Measurements from ENCODE around the gene TBPL2.
"Not testable (repeated sequence)": the region's sequence is repeated elsewhere in the genome, so short reads cannot be mapped to it uniquely, and the experiment has no call there.

TBPL2 gene

DNA sequence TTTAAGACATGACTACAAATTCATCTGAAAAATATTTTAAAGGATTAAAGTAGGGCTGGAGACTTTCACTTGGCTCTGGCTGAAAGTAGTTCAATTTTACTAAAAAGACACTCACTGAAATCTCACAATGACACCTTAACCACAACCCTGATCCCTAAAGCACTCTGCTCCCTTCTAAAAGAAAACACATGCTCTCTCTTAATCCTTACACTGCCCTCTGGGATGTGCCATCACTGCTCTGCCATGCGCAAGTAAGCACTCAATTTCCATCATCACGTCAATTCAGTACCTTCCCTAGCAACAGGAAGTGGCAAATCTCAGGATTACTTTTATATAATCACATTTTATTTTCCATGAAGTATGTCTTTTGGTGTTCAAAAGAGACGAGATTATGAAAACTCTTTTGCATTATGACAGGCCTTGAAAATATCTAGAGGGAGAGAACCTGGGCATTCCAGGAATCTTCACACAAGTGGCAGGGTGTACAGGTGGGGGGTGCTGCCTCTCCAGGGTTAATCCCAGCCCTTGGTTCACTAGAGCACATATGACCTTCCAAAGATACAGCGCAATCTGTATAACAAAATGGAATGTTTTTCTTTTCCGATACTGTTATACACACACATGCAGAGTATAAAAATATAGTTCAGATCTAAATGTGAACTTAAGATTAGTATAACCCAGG is 36.1 kb downstream of the TBPL2 start:
- no peak for DNase-seq (ENCODE audit: low read depth, low spot score)

DNA sequence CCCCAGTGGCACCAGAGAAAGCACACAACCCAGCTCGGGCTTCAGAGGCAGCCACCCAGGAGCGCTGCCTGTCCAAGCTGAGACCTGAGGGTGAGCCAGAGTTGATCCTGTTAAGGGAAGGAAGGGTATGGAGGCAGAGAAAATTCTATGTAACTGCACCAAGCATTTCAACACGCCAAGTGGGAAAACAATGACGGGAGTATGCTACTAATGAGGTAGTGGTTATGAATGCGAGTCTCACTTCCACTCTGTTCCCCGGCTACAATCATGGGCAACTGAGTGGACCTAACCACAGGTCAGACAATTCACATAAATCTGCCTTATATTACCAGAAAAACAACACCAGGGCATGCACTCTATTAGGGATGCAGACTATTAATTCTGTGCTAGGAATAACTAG is 38.7 kb downstream of the TBPL2 start:
- no peak for DNase-seq (ENCODE audit: low read depth, low spot score)

DNA sequence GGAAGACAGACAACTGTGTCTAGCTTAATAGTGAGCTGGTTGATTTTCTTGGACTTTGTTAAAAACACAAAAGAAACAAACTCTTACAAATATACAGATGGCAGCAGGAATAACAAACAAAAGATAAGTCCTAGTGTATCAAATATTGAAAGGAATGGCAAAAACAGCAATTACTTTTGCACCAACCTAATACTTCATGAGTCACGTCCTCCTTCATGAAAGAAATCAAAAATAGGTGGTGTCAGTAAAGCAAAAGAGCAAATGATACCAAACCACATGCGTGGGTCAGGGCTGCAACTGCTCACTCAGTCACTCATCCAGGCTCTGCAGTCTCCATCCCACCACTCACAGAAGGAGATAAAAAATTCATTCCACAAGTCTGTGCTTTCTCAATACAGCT is 40.6 kb downstream of the TBPL2 start:
- no peak for DNase-seq (ENCODE audit: low read depth, low spot score)

DNA sequence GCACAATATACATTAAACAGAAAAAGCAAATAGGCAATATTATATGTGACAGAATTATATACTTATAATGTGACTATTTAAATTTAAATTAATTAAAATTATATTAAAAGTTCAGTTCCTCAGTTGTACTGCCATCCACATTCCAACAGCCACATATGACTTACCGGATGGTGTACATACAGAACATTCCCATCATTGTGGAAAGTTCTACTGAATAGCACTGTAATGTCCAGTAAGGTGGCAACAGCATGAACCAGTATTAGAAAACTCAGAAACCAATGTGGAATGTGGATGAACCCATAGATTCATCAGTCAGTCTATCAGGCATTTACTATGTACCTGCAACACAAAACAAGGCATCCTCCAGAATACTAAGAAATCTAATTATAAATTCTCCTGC is 41.2 kb downstream of the TBPL2 start:
- no peak for DNase-seq (ENCODE audit: low read depth, low spot score)

DNA sequence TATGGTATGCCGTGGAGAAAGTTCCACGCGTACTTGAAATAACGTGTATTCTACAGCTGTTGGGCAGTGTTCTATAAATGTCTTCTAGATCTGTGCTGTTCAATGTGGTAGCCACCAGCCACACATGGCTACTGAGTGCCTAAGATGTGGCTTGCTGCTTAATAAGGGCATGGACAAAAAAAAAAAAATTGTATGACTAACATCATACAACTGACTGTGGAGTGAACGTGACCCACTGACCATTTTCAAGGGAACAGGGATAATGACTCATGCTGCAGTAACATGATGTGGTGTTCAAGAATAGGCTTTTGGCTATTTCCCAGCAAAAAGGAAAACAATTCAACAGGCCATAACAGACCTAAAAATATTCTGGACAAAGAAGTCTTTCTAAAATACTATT is 41.7 kb downstream of the TBPL2 start:
- no peak for DNase-seq (ENCODE audit: low read depth, low spot score)

DNA sequence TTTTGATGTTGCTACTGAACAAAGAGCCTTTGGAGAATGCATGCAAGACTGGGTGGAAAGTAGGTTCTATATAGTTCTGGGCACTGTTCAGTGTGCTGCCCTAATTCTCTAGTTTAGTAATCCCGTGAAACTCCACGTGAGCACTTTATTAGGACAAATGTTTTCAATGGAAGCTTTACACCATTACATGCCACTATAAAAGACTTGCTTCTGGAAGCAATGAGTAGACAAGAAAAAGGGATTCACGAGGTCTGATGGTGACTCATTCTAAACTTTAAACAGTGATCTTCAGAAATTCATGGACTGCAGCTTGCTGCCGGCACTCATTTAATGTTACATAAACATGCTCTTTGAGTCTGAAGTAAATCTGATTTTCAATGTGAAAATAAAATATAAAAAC is 51.1 kb downstream of the TBPL2 start:
- no peak for DNase-seq (ENCODE audit: low read depth, low spot score)

DNA sequence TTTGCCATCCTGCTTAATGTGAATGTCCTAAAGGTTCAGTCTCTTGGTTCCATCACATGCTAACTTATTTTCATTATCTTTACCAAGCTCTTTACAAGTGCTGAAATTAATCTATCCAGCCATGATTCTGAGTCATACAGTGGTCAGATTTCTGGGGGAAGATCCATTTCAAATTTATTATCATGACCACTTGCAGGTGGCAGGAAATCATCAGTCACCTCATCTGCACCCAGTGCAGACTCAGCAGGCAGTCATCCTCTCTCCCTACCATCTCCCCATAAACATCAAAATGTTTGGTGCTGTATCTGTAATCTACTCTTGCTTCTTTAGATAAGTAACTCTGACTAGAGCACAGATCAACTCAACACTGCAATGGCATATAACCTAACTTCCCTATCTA is 52.3 kb downstream of the TBPL2 start:
- no peak for DNase-seq (ENCODE audit: low read depth, low spot score)

DNA sequence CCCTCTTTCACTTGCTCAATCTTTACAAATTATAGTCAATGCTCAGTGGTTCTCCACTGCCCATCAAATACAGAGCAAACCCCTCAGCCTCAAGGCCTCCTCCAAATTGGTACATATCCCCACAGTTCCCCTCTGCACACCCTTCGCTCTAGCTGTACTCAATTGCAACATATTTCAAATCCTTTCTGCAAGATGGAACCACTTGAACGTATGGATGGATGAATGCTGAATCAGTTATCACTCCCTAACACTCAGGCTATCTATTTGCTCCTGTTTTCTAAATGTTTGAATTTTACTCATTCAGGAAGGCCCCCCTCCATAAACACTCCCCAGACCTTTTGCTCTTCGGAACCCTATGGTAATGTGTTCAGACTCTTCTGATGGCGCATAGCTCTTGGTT is 53.3 kb downstream of the TBPL2 start:
- DNase-seq (ENCODE audit: low read depth, low spot score), result no peak

DNA sequence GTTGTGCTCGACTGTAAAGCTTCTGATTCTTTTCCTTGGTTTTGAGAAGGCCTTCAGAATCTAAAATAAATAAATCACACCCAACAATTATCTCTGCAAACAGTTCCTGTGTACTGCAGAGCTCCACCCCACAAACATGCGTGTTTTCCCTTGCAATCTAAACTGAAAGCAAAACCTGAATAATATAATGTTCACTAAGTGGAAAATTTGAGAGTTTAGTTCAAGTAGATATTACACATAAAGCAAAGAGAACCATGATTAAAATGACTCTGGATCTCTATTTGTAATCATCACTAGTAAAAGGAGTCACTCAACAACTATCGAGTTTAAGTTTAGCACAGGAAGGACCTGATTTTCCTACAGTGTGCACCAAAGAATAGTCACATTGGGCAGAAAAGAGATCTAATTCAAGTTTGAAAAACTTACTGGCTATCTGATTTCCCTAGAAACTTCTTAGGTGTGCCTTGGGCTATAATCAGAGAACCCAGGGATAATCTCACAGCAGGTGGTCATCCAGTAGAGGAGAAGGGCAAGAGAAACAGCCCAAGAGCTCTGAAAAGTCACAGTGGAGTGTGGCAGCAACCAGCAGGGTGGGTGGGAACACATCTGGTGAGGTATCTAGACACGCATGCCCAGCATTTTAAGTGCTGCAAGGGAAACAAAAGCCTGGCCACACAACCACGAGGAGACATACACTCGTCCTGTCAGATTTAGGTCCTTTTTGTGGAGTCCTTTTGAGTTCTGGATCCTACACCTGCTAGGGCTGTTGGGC is 54.2 kb downstream of the TBPL2 start:
- DNase-seq (ENCODE audit: low read depth, low spot score), result peak; percentile 12

DNA sequence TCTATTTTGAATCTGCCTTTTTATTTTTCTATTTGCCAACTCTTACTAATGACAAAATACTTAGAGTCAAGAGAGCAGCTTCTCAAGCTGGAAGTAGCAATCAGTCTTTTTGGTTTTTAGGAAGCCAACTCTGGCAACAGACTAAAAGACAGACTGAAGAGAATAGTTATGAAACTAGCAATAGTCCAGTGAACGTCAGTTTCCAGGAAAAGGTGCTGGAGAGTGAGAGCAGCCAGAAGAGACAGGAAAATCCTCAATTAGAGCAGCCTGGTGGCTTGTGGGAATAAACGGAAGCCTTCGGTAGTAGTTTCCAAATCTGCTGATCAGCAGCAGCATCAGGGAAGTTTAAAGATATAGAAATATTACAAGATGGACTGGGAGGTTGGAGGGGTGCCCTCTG is 55.9 kb downstream of the TBPL2 start:
- no peak for DNase-seq (ENCODE audit: low read depth, low spot score)

DNA sequence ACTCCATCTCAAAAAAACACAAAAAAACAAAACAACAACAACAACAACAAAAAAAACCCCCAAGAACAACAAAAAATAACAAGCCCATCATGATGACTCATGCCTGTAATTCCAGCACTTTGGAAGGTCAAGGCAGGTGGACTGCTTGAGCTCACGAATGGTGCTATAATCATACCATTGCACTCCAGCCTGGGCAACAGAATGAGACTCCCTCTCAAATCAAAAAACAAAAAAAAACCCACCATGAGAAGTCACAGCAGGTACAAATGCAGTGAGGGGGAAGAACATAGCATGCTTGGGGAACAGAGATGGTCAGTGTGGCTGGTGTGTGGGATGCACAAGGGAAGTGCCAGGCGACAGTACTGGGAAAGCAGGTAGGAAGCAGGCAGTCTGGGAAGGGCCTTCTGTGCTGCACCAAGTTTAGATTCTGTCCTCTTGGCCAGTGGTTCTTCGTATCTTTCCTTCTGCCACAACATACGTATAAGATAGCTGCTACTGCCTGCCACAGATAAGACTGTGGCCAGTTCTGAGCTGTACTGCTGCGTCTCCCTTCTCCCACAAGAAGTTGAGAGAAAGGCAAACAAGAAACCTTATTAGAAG is 56.8 kb downstream of the TBPL2 start:
- no peak for DNase-seq (ENCODE audit: low read depth, low spot score)

DNA sequence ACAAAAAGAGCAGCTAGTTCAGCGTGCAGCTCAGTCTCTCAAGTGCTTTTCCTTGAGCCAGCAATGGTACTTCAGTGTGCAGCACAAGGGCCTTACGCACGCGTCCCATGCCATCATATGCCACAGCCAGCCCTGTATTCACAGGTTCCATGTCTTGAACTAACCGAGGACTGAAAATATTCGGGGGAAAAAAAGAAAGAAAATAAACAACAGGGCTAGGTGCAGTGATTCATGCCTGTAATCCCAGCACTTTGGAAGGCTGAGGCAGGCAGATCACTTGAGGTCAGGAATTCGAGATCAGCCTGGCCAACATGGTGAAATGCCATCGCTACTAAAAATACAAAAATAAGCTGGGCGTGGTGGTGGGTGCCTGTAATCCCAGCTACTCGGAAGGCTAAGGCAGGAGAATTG is 57.4 kb downstream of the TBPL2 start:
- DNase-seq (ENCODE audit: low read depth, low spot score), result not testable (repeated sequence)

DNA sequence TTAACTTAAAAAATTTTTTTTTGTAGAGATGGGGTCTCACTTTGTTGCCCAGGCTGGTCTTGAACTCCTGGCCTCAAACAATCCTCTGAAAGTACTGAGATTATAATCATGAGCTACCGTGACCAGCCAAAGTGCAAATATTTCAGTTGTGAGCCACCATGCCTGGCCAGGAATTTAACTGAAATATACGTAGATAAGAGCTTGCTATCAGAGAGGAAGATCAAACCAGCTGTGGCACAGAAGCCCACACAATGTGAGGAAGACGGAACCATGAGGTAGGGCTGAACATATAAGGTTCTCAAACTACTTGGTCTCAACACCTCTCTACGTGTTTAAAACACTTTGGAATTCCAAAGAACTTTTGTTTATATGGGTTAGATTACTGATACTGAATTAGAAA is 57.9 kb downstream of the TBPL2 start:
- DNase-seq (ENCODE audit: low read depth, low spot score), result no peak

DNA sequence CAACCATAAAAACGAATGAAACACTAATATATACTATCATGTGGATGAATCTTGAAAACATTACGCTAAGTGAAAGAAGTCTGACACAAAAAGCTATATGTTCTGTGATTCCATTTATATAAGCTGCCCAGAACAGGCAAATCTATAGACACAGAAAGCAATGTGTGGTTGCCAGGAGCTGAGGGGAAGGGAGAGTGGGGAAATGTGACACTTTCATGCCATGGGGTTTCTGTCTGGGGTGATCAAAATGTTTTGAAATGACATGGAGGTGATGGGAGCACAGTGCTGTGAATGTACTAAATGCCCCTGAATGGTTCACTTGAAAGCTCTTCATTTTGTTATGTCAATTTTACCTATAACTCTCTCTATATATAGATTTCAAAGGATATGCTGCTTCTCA is 58.9 kb downstream of the TBPL2 start:
- DNase-seq (ENCODE audit: low read depth, low spot score), result no peak

DNA sequence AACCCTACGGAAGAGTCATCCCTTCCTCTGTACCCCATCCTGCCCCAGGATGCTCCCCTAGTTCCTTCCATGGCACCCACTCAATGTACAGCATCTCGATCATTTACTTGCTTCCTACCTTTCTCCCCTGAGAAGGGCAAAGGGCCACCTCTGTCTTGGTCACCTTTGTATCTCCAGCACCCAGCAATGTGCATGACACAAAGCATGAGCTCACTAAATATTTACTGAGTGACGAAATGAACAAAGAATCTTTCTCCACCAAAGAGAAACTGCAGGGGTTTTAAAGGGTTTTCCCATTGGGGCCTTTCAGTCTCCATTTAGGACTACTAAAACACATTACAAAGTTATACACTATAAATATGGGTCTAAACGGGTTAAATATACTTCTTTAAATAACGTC is 59.4 kb downstream of the TBPL2 start:
- DNase-seq (ENCODE audit: low read depth, low spot score), result no peak

DNA sequence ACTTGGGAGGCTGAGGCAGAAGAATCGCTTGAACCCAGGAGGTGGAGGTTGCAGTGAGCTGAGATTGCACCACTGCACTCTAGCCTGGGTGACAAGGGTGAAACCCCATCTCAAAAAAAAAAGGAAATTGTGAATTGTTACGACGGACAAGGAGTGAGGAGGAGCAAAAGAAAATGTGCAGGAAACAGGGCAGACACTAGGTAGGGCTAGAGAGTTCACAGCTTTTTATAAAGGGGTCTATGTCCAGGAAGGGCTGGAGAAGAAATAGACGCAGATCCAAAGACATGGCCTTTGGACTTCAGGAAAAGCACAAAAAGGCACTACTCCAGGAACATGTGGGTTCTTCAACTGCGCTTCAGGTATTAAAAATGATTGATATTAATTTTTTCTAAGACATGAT is 63.2 kb downstream of the TBPL2 start:
- DNase-seq (ENCODE audit: low read depth, low spot score), result no peak

DNA sequence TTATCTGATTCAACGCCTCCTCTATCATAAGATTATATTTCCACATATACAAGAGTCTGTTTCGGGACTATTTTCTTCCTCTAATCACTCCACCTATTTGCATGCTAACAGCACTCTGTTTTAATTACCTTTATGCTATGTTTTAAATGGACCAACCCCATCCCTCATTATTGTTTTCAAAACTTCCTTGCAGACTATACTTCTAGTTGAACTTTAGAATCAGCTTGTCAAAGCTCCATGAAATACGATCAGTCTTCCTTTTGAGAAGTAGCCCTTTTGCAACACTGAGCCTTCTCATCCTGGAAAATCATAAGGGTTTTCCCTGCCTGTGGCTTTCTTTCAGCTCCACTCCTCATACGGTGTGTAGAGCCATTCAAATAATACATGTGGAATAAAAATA is 65.6 kb downstream of the TBPL2 start:
- no peak for DNase-seq (ENCODE audit: low read depth, low spot score)

DNA sequence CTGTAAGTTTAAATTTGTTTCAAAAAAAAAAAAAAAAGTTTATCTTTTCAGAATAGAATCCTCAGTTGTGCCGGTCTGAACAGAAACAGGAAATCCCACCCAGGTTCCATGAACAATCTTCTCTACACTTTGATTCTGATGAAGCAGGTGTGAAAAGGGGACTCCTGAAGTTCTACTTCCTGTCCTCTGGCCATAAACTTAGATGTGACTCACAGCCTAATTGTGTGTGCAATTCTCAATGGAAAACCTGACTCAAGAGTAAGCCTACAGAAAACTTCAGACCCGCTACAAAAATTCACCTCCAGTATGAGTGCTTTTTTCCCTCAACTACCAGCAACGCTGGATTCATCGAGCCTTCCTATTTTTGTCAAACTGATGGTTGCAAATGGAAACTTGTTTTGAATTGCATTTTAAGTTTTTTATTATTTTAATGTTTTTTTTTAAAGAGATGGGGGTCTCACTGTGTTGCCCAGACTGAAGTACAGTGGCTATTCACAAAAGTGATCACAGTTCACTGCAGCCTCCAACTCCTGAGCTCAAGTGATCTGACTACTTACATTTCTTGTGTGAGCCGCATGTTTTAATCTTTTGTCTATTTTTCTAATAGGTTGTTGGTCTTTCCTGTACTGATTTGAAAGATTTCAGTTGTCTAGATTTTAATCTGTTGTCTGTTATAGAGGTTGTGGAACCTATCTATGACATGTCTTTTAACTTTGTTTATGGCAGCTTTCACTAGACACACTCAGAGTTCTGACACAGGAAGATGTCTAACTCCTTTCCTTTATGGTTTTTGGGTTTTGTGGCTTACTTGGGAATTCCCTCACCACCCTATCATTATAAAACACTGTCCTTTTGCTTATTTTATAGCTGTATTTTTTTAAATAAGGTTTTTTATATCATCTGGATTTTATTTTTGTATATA is 66.4 kb downstream of the TBPL2 start:
- no peak for DNase-seq (ENCODE audit: low read depth, low spot score)

DNA sequence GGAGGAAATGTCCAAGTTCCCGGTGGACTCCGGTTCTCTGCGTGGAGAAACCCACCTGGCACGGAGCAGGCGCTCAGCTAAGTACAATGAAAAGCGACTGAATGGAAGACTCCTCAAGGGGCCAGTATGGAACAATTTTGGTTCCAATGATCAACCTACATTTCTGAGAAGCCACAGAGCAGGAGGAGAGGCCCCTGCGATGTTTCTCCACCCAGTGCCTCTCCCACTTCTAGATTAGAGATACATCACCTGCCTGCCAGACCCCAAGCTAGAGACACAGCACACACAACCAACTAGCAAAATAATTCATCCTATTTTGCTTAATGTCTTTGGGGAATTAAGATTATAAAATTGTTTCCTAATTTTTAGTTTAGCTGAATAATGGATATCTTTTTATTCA is 67.6 kb downstream of the TBPL2 start:
- DNase-seq (ENCODE audit: low read depth, low spot score), result no peak

DNA sequence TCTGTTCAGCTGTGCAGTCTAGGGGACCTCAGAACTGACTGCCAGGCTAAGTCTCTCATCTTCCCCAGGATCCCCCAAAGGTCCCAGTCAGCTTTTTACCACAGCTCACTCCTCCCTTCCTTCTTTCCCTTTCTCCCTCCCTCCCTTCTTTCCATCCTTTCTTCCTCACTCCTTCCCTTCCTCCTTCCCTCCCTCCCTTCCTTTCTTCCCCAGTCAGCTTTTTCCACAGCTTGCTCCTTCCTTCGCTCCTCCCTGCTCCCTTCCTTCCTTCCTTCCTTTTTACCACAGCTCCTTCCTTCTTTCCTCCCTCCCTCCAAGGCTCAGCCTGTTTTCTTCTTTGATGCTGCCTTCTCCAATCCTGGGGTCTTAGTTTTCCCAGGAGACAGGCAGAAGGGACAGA is 68.0 kb downstream of the TBPL2 start:
- DNase-seq (ENCODE audit: low read depth, low spot score), result no peak

DNA sequence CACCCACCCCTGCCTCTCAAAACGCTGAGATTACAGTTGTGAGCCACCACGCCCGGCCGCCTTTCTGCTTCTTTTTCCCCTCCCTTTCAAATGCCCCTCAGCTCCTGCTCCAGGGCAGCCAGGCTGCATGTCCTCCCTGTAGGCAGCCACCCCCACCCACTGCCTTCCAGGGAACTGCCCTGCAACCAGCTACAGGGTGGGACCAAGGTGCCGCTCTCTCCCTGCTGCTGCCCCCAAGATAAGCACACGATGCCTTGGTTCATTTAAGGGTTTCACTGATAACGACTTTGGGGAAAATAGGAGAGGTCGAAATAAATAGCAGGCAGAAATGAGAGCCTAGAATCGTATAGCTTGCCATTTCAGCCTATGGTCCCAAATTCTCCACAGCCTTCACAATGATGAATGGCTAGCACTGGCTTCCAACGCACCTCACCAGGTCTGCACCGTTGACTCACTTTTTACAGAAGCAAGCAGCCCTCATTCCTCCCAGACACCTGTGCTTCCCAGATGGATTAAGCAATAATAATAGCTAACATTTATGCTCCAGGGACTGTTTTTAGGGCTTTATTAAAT is 69.4 kb downstream of the TBPL2 start:
- DNase-seq (ENCODE audit: low read depth, low spot score), result no peak

DNA sequence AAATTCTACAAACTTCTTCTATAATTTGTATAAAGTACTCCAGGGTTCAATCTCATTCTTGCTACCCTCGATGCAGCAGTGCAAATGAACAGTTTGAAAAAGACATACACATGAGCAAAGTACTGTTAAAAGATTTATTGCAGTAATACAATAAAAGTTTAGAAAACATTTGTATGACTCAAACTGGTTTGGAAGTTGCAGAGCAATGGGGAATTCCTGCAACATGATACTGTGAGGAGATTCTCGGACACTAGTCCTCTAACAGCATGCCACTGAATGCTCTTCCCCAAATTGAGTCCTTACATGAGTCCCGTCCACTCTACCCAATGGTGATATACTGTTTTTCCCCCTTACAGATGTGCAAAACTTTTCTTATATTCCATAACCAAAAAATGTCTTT is 74.1 kb downstream of the TBPL2 start:
- DNase-seq (ENCODE audit: low read depth, low spot score), result no peak

Data from ELF-1 (cell line).